Ishikawa (cell line): Measurements from ENCODE around the gene GPR22.

Experiments
- CEBPB ChIP-seq: IDR thresholded peaks from 2 replicates; pipeline ENCODE4 v1.6.1; 2012
- CREB1 ChIP-seq: IDR thresholded peaks from 2 replicates; pipeline ENCODE4 v1.6.1; 2012; ENCODE audit warnings: low read depth
- EGR1 ChIP-seq: IDR thresholded peaks from 2 replicates; pipeline ENCODE4 v1.6.1; 2012
- EP300 ChIP-seq: IDR thresholded peaks from 2 replicates; pipeline ENCODE4 v1.6.1; 2012; ENCODE audit warnings: borderline replicate concordance
- FOXM1 ChIP-seq: IDR thresholded peaks from 2 replicates; pipeline ENCODE4 v1.6.1; 2012; ENCODE audit warnings: low read depth, borderline replicate concordance
- NFIC ChIP-seq: IDR thresholded peaks from 2 replicates; pipeline ENCODE4 v1.6.1; 2012
- RAD21 ChIP-seq: IDR thresholded peaks from 2 replicates; pipeline ENCODE4 v1.6.1; 2012; ENCODE audit warnings: low read depth
- REST ChIP-seq: IDR thresholded peaks from 2 replicates; pipeline ENCODE4 v1.6.1; 2012; ENCODE audit warnings: low read depth, mild to moderate bottlenecking
- TAF1 ChIP-seq: IDR thresholded peaks from 2 replicates; pipeline ENCODE4 v1.6.1; 2012; ENCODE audit warnings: low read depth, mild to moderate bottlenecking
- TCF12 ChIP-seq: IDR thresholded peaks from 2 replicates; pipeline ENCODE4 v1.6.1; 2012; ENCODE audit warnings: low read depth
- TEAD4 ChIP-seq: IDR thresholded peaks from 2 replicates; pipeline ENCODE4 v1.6.1; 2012
- USF1 ChIP-seq: IDR thresholded peaks from 2 replicates; pipeline ENCODE4 v1.6.1; 2012
- YY1 ChIP-seq: IDR thresholded peaks from 2 replicates; pipeline ENCODE4 v1.6.1; 2012; ENCODE audit warnings: low read depth
- ZBTB7A ChIP-seq: IDR thresholded peaks from 2 replicates; pipeline ENCODE4 v1.6.1; 2012; ENCODE audit warnings: low read depth
- TF ChIP-seq, protein P1 (sequence below): IDR thresholded peaks from 2 replicates; pipeline ENCODE4 v1.6.1; 2012

GPR22 gene

GRCh38 chr7:107503687-107504086 is 33.8 kb downstream of the GPR22 start:
- no peak for TF ChIP-seq CREB1
- no peak for TF ChIP-seq TCF12
- no peak for TF ChIP-seq REST
- no peak for TF ChIP-seq CEBPB
- TF ChIP-seq, protein P1, sequence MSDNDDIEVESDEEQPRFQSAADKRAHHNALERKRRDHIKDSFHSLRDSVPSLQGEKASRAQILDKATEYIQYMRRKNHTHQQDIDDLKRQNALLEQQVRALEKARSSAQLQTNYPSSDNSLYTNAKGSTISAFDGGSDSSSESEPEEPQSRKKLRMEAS = no peak
- TF ChIP-seq TAF1 = no peak
- TF ChIP-seq EP300 = no peak
- TF ChIP-seq YY1 = no peak
- TF ChIP-seq USF1 = no peak
- TF ChIP-seq RAD21 = no peak
- TF ChIP-seq NFIC = no peak
- TF ChIP-seq ZBTB7A = no peak
- no peak for TF ChIP-seq TEAD4
- no peak for TF ChIP-seq FOXM1
- no peak for TF ChIP-seq EGR1

- TF ChIP-seq CREB1 (no peak), TAF1 (no peak), REST (no peak), FOXM1 (no peak)
- TF ChIP-seq, protein P1 = no peak
These were observed 35.5 kb downstream of the GPR22 start for GRCh38 chr7:107505362-107505761.

DNA sequence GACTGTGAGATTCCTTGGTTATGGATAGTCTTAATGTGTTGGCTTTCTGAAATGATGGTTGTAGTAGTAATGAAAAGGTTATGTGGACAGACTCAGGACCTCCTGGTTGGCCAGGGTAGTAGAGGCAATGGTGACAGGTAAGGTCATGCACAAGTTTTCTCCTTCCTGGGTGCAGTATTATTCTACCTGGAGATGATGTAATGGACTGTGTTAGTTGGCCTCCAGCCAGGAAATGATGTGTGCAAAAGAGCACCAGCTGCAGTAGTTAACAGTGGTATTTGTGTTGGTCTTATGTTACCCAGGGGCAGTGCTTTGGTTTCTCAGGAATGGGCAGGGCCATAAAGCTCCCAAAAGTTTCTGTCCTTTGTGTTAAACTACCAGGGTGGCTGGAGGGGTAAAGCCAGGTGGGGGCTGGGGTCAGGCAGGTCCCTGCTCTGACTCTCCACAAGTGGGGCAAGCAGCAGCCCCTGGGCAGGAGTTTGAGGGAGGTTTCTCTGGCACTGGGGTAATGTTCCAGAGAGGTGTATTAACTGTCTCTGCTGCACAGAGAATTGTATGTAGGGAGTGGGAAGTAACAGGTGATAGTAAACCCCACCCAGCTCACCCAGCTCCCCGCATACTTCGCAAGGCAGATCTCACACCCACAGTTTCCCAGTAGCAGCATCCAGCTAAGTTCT is 36.3 kb downstream of the GPR22 start:
- TF ChIP-seq, protein P1 = no peak
- peak; percentile 74 for TF ChIP-seq NFIC

GRCh38 chr7:107506674-107507339 is 37.0 kb downstream of the GPR22 start:
- no peak for TF ChIP-seq REST
- TF ChIP-seq, protein P1 = peak; percentile 79
- peak; percentile 71 for TF ChIP-seq TCF12
- TF ChIP-seq TAF1 = peak; percentile 49; the same call in 1 of the 2 replicates
- TF ChIP-seq CREB1 = no peak
- TF ChIP-seq NFIC = peak; percentile 66
- peak; percentile 36; the same call in 1 of the 2 replicates for TF ChIP-seq EP300
